Muscle layer of colon (tissue), 2 donors: ENCODE results near the gene CHRND.

Experiments used
- H3K27ac ChIP-seq: one replicate; pipeline ENCODE4 v1.7.0; 2013; ENCODE audit warnings: low read depth, mild to moderate bottlenecking, low read length, moderate library complexity
- H3K27me3 ChIP-seq, 2 donors: one replicate each; pipeline ENCODE4 v1.7.0; 2013; ENCODE audit warnings: low read length in 2 of 2, mild to moderate bottlenecking in 2 of 2; ENCODE audit not compliant: insufficient read depth in 2 of 2, control insufficient read depth in 1 of 2
- H3K36me3 ChIP-seq: one replicate; pipeline ENCODE4 v1.7.0; 2013; ENCODE audit warnings: mild to moderate bottlenecking, low read length; ENCODE audit not compliant: insufficient read depth
- H3K4me1 ChIP-seq: one replicate; pipeline ENCODE4 v1.7.0; 2013; ENCODE audit warnings: mild to moderate bottlenecking, low read length; ENCODE audit not compliant: insufficient read depth
- H3K4me3 ChIP-seq, 2 donors: one replicate each; pipeline ENCODE4 v1.7.0; 2013; ENCODE audit warnings: low read length in 2 of 2, low read depth in 1 of 2, mild to moderate bottlenecking in 1 of 2, moderate library complexity in 1 of 2
- H3K9ac ChIP-seq: one replicate; pipeline ENCODE4 v1.7.0; 2013; ENCODE audit warnings: low read length
- H3K9me3 ChIP-seq: one replicate; pipeline ENCODE4 v1.7.0; 2013; ENCODE audit warnings: mild to moderate bottlenecking, low read length
- donor health status: abdominal sarcoma.
- donor health status: Adenocarcinoma of cecum.

The CHRND gene

DNA sequence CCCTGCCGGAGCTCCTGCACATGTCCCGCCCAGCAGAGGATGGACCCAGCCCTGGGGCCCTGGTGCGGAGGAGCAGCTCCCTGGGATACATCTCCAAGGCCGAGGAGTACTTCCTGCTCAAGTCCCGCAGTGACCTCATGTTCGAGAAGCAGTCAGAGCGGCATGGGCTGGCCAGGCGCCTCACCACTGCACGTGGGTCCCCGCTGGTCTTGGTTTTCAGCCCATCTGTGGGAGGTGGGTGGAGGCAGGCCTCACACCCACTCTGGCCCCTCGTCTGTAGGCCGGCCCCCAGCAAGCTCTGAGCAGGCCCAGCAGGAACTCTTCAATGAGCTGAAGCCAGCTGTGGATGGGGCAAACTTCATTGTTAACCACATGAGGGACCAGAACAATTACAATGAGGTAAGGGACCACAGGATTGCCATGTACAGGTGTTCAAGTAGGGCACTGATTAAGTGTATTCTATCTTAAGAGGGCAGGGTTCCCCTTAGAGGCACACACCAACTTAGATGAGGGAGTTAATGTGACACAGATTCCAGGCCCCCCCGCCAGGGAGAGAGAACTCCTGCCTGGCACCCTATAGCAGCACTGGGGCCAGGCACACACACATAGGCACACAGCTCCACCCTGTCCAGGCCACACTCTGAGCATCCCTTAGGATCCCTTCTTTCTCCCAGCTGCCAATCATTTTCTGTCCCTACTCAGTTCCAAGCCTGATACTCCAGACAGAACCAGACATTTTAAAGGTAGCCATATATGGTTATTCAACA, 8.2 kb downstream of the CHRND start:
- Histone ChIP-seq H3K4me1 (no peaks in the 10 kb centered on the region), H3K4me3 (no peak overlapping the region), H3K27ac (no peak overlapping the region), H3K9me3 (no peaks in the 10 kb centered on the region), H3K36me3 (no peaks in the 10 kb centered on the region), H3K9ac (no peak overlapping the region), H3K27me3 (peaks cover 9 to 12% of the 10 kb centered on the region in 2 donors)

DNA sequence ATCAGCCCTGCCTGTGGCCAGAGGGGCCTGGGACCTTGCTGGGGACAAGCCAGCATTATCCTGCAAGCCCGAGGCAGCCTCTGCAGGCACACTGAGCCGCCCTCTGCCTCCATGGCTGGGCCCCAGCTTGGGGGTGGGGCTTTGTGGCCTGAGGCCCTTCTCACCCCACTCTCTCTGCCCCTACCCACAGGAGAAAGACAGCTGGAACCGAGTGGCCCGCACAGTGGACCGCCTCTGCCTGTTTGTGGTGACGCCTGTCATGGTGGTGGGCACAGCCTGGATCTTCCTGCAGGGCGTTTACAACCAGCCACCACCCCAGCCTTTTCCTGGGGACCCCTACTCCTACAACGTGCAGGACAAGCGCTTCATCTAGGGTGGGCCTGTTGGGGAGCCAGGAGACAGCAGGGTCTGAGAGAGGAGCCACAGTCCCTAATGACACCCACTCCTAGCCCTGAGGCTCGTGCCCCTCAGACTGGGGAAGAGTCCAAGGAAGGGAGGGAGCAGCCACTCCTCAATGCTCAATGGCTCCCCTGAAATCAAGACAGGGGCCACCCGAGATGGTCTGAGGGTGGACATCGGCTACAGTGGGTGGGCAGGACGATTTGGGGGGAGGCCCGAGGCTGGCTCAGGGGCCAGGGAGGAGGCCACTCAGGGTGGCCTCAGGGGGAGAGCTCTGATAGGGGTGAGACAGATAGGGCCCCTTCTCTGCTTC, 9.1 kb downstream of the CHRND start:
- H3K27ac ChIP-seq, result no peak overlapping the region
- H3K9ac ChIP-seq, result no peak overlapping the region
- H3K4me1 ChIP-seq, result no peaks in the 10 kb centered on the region
- no peak overlapping the region for H3K4me3 ChIP-seq
- H3K27me3 ChIP-seq, result peaks cover 9 to 21% of the 10 kb centered on the region in 2 donors
- no peaks in the 10 kb centered on the region for H3K36me3 ChIP-seq
- H3K9me3 ChIP-seq, result no peaks in the 10 kb centered on the region

DNA sequence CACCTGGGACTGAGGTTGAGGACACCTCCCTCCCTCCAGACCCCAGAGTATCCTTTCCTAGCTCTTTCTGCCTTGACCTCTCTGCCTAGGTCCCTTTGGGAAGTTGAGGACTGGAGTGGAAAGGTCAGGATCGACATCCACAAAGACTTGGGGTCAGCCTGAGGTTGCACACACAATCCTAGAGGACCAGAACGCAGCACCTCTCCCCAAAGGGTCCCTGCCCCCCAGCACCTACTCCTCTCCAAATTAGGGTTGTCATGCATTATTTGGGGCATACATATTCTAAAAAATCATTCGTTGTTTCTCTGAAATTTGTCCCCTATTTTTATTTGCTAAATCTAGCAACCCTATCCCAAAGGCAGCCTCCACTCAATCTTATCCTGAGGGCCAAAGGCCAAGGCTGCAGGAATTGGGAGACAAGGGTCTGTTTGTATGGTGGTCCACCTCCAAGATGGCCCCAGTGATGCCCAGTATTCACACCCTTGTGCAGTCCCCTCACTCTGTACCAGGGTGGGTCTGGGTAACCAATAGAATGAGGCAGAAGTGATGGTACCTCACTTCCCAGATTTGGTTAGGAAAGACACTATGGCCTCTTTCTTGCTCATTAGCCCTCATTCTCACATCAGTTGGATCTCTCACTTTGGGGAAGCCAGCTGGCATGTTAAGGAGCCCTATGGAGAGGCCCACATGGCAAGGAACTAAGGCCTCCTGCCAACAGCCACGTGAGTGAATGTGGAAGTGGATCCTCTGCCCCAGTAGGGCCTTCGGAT, 10.0 kb downstream of the CHRND start:
- Histone ChIP-seq H3K27me3 (peaks cover 9 to 28% of the 10 kb centered on the region in 2 donors), H3K4me1 (no peaks in the 10 kb centered on the region), H3K36me3 (no peaks in the 10 kb centered on the region), H3K4me3 (no peak overlapping the region), H3K27ac (no peak overlapping the region), H3K9ac (no peak overlapping the region), H3K9me3 (no peaks in the 10 kb centered on the region)

DNA sequence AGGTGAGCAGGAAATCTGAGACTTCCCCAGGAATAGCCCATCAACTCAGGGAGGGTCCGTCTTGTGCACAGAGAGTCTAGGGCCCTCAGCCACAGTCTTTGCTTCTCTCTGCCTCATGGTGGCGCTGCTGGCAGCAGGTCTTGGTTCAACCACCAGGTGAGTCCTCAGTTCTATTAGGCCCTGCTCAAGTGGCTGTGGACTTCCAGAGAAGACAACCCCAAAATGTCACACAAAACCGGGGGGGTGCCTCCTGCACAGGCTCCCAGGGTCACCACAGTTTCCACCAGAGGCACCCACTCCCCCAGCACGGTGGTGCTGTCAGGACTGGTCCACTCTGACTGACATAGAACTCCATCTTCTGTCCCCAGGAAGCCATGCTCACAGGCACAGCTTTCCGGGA, 11.1 kb downstream of the CHRND start:
- Histone ChIP-seq H3K9me3 (no peaks in the 10 kb centered on the region), H3K36me3 (no peaks in the 10 kb centered on the region), H3K27ac (no peak overlapping the region), H3K9ac (no peak overlapping the region), H3K4me1 (no peaks in the 10 kb centered on the region), H3K27me3 (peaks cover 9 to 28% of the 10 kb centered on the region in 2 donors), H3K4me3 (no peak overlapping the region)

DNA sequence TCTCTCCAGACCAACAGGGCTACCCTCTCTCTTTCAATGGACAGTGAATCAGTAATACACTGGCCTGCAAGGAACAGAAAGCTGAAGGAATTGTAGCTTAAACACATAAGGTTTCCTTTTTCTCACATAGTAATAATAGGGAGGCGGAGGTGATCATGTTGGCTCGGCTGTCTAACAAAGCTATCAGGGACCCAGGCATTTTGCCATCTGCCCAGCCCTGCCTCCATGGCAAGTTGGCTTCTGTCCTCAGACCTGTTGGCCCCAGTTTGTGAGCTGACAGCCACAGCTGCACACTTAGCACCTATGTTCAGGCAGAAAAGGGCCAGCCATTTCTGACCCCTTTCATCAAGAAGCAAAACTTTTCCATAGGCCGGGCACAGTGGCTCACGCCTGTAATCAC, 11.5 kb downstream of the CHRND start:
- Histone ChIP-seq H3K9me3 (no peaks in the 10 kb centered on the region), H3K4me1 (no peaks in the 10 kb centered on the region), H3K27me3 (peaks cover 9 to 28% of the 10 kb centered on the region in 2 donors), H3K4me3 (no peak overlapping the region), H3K9ac (no peak overlapping the region), H3K36me3 (no peaks in the 10 kb centered on the region), H3K27ac (no peak overlapping the region)

DNA sequence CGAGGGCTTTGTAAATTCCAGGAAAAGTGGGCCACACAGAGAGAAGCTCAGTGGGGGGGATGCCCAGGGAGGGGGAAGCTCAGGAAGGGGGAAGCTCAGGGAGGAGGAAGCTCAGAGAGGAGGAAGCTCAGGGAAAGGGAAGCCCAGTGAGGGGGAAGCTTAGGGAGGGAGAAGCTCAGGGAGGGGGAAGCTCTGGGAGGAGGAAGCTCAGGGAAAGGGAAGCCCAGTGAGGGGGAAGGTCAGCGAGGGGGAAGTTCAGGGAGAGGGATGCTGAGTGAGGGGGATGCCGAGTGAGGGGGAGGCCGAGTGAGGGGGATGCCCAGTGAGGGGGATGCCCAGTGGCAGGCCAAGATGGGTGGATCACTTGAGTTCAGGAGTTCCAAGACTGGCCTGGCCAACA, 12.7 kb downstream of the CHRND start:
- Histone ChIP-seq H3K9me3 (no peaks in the 10 kb centered on the region), H3K4me3 (no peak overlapping the region), H3K4me1 (no peaks in the 10 kb centered on the region), H3K9ac (no peak overlapping the region), H3K36me3 (no peaks in the 10 kb centered on the region), H3K27me3 (peaks cover 9 to 28% of the 10 kb centered on the region in 2 donors), H3K27ac (no peak overlapping the region)

DNA sequence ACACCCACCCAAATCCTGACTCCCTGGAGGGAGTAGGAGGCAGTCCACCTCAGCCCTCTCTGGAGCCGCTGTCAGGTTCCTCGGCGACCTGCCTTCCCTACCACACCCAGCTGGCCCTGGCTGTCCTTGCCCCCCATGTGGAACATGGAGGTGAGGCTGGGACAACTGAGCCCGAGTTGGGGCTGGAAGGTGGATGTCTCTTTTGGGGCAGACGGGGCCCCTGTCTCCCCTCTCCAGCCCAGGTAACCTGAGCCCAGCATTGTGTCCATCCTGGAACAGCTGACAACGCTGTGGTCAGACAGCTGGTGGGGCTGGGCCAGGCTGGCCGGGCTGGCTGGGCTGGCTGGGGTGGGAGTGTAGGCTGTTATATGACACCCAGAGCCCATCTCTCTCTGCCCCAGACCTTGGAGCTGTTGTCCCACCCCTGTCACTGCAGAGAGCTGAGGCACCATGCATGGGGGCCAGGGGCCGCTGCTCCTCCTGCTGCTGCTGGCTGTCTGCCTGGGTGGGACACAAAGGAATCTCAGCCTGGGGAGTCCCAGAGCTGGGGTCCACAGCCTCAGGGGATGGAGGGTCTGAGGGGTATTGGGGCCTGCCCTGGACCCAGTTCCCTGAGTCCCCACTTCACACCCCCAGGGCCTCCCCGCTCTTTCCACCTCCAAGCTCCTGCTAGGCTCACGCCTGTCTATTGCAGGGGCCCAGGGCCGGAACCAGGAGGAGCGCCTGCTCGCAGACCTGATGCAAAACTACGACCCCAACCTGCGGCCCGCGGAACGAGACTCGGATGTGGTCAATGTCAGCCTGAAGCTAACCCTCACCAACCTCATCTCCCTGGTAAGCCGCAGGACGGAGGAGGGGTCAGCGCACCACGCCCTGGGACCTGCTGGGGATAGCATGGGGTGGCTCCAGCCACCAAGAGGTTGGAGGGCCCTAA, 13.6 kb downstream of the CHRND start, which contains the start of gene CHRNG:
TSS of gene CHRNG (plus strand) at position 395 of the 934 bp plus-strand sequence. CDS start at position 451, 56 bp downstream.
- no peaks in the 10 kb centered on the region for H3K4me1 ChIP-seq
- no peak within 1 kb of the TSS for H3K9ac ChIP-seq
- H3K27me3 ChIP-seq, result peaks cover 9 to 28% of the 10 kb centered on the region in 2 donors
- H3K4me3 ChIP-seq, result no peak within 1 kb of the TSS
- H3K36me3 ChIP-seq, result no peaks in the 10 kb centered on the region
- H3K27ac ChIP-seq, result no peak within 1 kb of the TSS
- H3K9me3 ChIP-seq, result no peaks in the 10 kb centered on the region

DNA sequence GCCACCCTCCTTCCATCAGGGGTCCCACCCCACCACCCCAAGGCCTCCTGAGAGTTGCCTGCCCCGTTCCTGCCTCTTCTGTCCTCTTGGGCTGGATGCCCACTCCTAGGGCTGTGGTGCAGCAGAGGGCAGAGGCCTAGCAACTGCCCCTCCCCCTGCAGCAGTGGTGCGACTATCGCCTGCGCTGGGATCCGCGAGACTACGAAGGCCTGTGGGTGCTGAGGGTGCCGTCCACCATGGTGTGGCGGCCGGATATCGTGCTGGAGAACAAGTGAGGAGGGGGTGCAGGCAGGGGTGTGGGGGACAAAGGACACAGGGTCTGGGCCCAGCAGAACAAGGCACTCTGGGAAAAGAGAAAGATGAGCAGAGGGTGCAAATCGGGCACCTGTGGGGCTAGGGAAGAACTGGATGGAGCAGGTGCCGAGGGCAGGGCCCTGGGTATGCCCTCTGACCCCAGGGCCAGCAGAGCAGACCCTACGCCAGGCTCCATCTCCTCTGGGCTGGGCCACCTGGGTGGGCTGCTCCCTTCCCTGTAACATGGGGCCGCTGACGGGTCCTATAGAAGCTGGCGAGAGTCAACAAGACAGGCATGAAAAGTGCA, 14.6 kb downstream of the CHRND start:
- no peak overlapping the region for H3K27ac ChIP-seq
- no peaks in the 10 kb centered on the region for H3K4me1 ChIP-seq
- H3K4me3 ChIP-seq, result no peak overlapping the region
- H3K36me3 ChIP-seq, result no peaks in the 10 kb centered on the region
- no peak overlapping the region for H3K9ac ChIP-seq
- no peaks in the 10 kb centered on the region for H3K9me3 ChIP-seq
- H3K27me3 ChIP-seq, result peaks cover 9 to 28% of the 10 kb centered on the region in 2 donors

DNA sequence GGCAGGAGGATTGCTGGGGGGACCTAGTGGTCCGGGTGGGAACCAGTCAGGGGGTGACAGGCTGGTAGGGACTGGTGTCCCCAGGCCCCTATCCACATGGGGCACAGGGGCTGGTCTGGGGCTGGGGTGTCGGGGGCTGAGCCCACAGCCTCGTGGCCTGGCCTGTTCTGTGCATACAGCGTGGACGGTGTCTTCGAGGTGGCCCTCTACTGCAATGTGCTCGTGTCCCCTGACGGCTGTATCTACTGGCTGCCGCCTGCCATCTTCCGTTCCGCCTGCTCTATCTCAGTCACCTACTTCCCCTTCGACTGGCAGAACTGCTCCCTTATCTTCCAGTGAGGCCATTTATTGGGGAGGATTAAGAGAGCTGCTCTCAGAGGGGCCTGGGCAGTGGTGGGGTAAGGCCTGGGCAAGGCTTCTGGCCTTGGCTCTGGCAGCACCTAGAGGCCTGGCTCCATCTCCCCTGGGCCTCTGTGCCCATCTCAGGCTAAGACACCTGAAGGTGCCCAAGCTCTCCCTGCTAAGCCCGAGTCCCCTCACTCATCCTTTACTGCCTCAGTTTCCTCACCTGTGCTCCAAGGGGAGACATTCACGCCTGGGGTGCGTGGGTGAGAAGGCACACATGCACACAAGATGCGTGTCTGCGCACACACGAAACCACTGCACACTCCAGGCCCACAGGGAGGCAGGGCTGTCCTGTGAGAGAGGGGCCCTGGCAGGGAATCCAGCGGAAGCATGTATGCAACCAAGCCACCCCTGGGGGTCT, 15.4 kb downstream of the CHRND start:
- H3K4me3 ChIP-seq, result no peak overlapping the region
- H3K9me3 ChIP-seq, result no peaks in the 10 kb centered on the region
- no peaks in the 10 kb centered on the region for H3K4me1 ChIP-seq
- H3K9ac ChIP-seq, result no peak overlapping the region
- no peak overlapping the region for H3K27ac ChIP-seq
- no peaks in the 10 kb centered on the region for H3K36me3 ChIP-seq
- peaks cover 9 to 28% of the 10 kb centered on the region in 2 donors for H3K27me3 ChIP-seq
